Panc1 (cell line): Measurements from ENCODE around the gene DENND4C. TPM values are rescaled to one million over a fixed set of nuclear protein-coding genes. Genes with fewer than 3 reads are reported as not detected.

Source experiments
- ATAC-seq: fragments of 200-7000 bp; cut with Tn5 transposase; 2 replicates; pipeline ENCODE4 v1.9.1; 2020; ENCODE audit warnings: mild to moderate bottlenecking, moderate library complexity
- BruUV-seq: library from RNA; stranded (reverse); fragments of 400-500 nt; replicated peaks from 2 replicates; lab custom pipeline; 2021; lab: Mats Ljungman, UMichigan
- CTCF ChIA-PET: fragments of 300-600 bp; sonication (Branson Sonifier 250); formaldehyde crosslinking; loops from one replicate; lab custom pipeline; 2022; ENCODE audit warnings: antibody characterized with exemption; lab: Charles Lee
- POLR2A ChIA-PET: fragments of 300-600 bp; sonication (Branson Sonifier 250); formaldehyde crosslinking; loops from one replicate; lab custom pipeline; 2022; ENCODE audit warnings: antibody characterized with exemption; lab: Charles Lee
- DNase-seq: peaks from one replicate; pipeline ENCODE4 v3.0.0-alpha.2; 2010; ENCODE audit warnings: low read depth, low spot score
- H3K27ac ChIP-seq: 2 replicates; pipeline ENCODE4 v1.5.1; 2011; ENCODE audit warnings: mild to moderate bottlenecking, low read length, inconsistent platforms
- H3K27me3 ChIP-seq: fragments of 200-500 bp; sonication (Bioruptor generic); 2 replicates; pipeline ENCODE4 v1.6.0; 2014; ENCODE audit warnings: low read length, inconsistent platforms; ENCODE audit not compliant: control insufficient read depth, insufficient read depth
- H3K36me3 ChIP-seq: fragments of 200-500 bp; sonication (Bioruptor generic); 2 replicates; pipeline ENCODE4 v1.5.1; 2014; ENCODE audit warnings: inconsistent platforms, mild to moderate bottlenecking, low read length, moderate library complexity; ENCODE audit not compliant: control insufficient read depth, insufficient read depth
- H3K4me1 ChIP-seq: 2 replicates; pipeline ENCODE4 v1.5.1; 2011; ENCODE audit warnings: inconsistent platforms, mild to moderate bottlenecking, low read length, moderate library complexity; ENCODE audit not compliant: control insufficient read depth, insufficient read depth
- H3K4me3 ChIP-seq, 2 experiments: 2 replicates each; pipeline ENCODE4 v1.5.1; 2011 to 2012; ENCODE audit warnings: low read depth in 2 of 2, low read length in 2 of 2, mild to moderate bottlenecking in 2 of 2, inconsistent platforms in 1 of 2, moderate library complexity in 1 of 2
- H3K9me3 ChIP-seq: fragments of 200-500 bp; sonication (Bioruptor generic); 2 replicates; pipeline ENCODE4 v1.5.1; 2014; ENCODE audit warnings: low read depth, mild to moderate bottlenecking, inconsistent platforms, low read length, moderate library complexity; ENCODE audit not compliant: control insufficient read depth, insufficient read depth
- CTCF ChIP-seq: fragments of 450-650 bp; IDR thresholded peaks from 2 replicates; pipeline ENCODE4 v1.5.1; 2017; ENCODE audit warnings: mild to moderate bottlenecking
- POLR2AphosphoS5 ChIP-seq: IDR thresholded peaks from 2 replicates; pipeline ENCODE4 v1.6.1; 2012; ENCODE audit warnings: mild to moderate bottlenecking, low read depth, low read length, moderate library complexity
- REST ChIP-seq, 2 experiments: IDR thresholded peaks; 2 replicates each; pipeline ENCODE4 v1.6.1; 2011 to 2012; ENCODE audit warnings: low read depth in 2 of 2, control low read depth in 1 of 2, low read length in 1 of 2, mild to moderate bottlenecking in 1 of 2, moderate library complexity in 1 of 2; ENCODE audit not compliant: insufficient read depth in 1 of 2
- SIN3A ChIP-seq: IDR thresholded peaks from 2 replicates; pipeline ENCODE4 v1.6.1; 2012; ENCODE audit warnings: low read depth, mild to moderate bottlenecking, low read length, moderate library complexity, borderline replicate concordance; ENCODE audit not compliant: insufficient read depth
- TCF7L2 ChIP-seq: IDR thresholded peaks from 2 replicates; pipeline ENCODE4 v1.6.1; 2011; ENCODE audit warnings: mild to moderate bottlenecking, low read depth, low read length, inconsistent platforms
- in situ Hi-C: cut with HindIII; loops from 2 replicates; pipeline ENCODE4 v1.10.0; 2016; ENCODE audit warnings: low sequenced_read_pairs, low pct_unique_long_range_greater_than_20kb
- intact Hi-C: fragments of 100-400 bp; cut with micrococcal nuclease; formaldehyde crosslinking; loops from one replicate; pipeline ENCODE4 v1.10.0; 2022; ENCODE audit not compliant: unreplicated experiment
- total RNA-seq: library from RNA; stranded (reverse); gene quantifications from one replicate; pipeline ENCODE4 v1.2.1, GENCODE V29; 2021; ENCODE audit not compliant: unreplicated experiment

Gene DENND4C
- total RNA-seq, 1 experiment from 2014 or later = 10.5 TPM

GRCh38 chr9:19420877-19421276 lies 190.4 kb downstream of the DENND4C start:
- TF ChIP-seq TCF7L2 (no peak), CTCF (no peak), POLR2AphosphoS5 (no peak), SIN3A (no peak), REST (IDR thresholded peaks at IDR 0.05; ENCODE audit: insufficient read depth in 1 of 2, low read depth in 2 of 2, low read length in 1 of 2) (no peak)
- ATAC-seq = no peak
- intact Hi-C loops = no loop called here
- DNase-seq = no peak
- CTCF ChIA-PET = no interaction called here
- H3K4me3 ChIP-seq = no peak overlapping the region
- no peaks in the 10 kb centered on the region for H3K36me3 ChIP-seq
- in situ Hi-C loops = no loop called here
- no peaks in the 10 kb centered on the region for H3K9me3 ChIP-seq
- no peaks in the 10 kb centered on the region for H3K4me1 ChIP-seq
- no peak overlapping the region for H3K27ac ChIP-seq
- POLR2A ChIA-PET = no interaction called here
- no TSS peak for BruUV-seq
- H3K27me3 ChIP-seq = no peaks in the 10 kb centered on the region

Other genes with a start within 250 kb of the DENND4C start
- not detected for gene SAXO1, start 197.5 kb upstream of the DENND4C start, total RNA-seq
- gene RRAGA, start 181.3 kb upstream of the DENND4C start, total RNA-seq = 23.5 TPM
- gene HAUS6, start 127.8 kb upstream of the DENND4C start, total RNA-seq = 9.3 TPM
- 18.4 TPM for gene PLIN2, start 103.2 kb upstream of the DENND4C start, total RNA-seq
- gene RPS6, start 149.5 kb downstream of the DENND4C start, total RNA-seq = 486 TPM
- 1.3 TPM for gene ACER2, start 178.3 kb downstream of the DENND4C start, total RNA-seq